Gastroesophageal sphincter (tissue), 4 donors: Measurements from ENCODE around the gene NEK7. TPM values are rescaled to one million over a fixed set of nuclear protein-coding genes. Genes with fewer than 3 reads are reported as not detected.

Source experiments
- ATAC-seq: fragments of 150-250 bp; one replicate; pipeline ENCODE4 v1.9.1; 2016; ENCODE audit warnings: mild to moderate bottlenecking, moderate library complexity
- H3K27ac ChIP-seq, 4 donors: fragments of 200-600 bp; sonication (generic) in 3 of 4; 1 replicate in 3 of 4; 2 replicates in 1 of 4; pipeline ENCODE4 v1.5.1; 2016 to 2019
- H3K27me3 ChIP-seq: fragments of 200-600 bp; sonication (generic); one replicate; pipeline ENCODE4 v1.5.1; 2019
- H3K36me3 ChIP-seq, 2 donors: fragments of 200-600 bp; sonication (generic); one replicate each; pipeline ENCODE4 v1.5.1; 2019; ENCODE audit warnings: control low read depth in 1 of 2
- H3K4me1 ChIP-seq, 3 donors: fragments of 200-600 bp; sonication (generic); 1 replicate in 2 of 3; 2 replicates in 1 of 3; pipeline ENCODE4 v1.5.1; 2016 to 2019; ENCODE audit warnings: control low read depth in 2 of 3
- H3K4me3 ChIP-seq, 2 donors: fragments of 200-600 bp; sonication (generic); one replicate each; pipeline ENCODE4 v1.5.1; 2019; ENCODE audit warnings: mild to moderate bottlenecking in 1 of 2, moderate library complexity in 1 of 2
- H3K9me3 ChIP-seq, 3 donors: fragments of 200-600 bp; sonication (generic); one replicate each; pipeline ENCODE4 v1.5.1; 2017 to 2019; ENCODE audit warnings: control low read depth in 2 of 3
- CTCF ChIP-seq, 4 experiments: fragments of 200-600 bp in 2 of 4; fragments of 450-650 bp in 2 of 4; sonication (generic) in 1 of 4; IDR thresholded peaks; one replicate each; pipeline ENCODE4 v1.5.1; 2017 to 2019; ENCODE audit warnings: antibody characterized with exemption in 4 of 4, mild to moderate bottlenecking in 2 of 4, moderate library complexity in 2 of 4
- EP300 ChIP-seq: sonication (generic); formaldehyde crosslinking; IDR thresholded peaks from one replicate; pipeline ENCODE4 v1.6.1; 2017; ENCODE audit warnings: antibody characterized with exemption, mild to moderate bottlenecking
- POLR2A ChIP-seq, 2 donors: fragments of 450-650 bp; IDR thresholded peaks; one replicate each; pipeline ENCODE4 v1.6.1; 2017; ENCODE audit warnings: antibody characterized with exemption in 2 of 2, mild to moderate bottlenecking in 2 of 2, moderate library complexity in 1 of 2
- POLR2AphosphoS5 ChIP-seq: sonication (generic); formaldehyde crosslinking; IDR thresholded peaks from one replicate; pipeline ENCODE4 v1.6.1; 2017; ENCODE audit warnings: antibody characterized with exemption
- WGBS, 2 donors: methylation state at CpG; one replicate each; pipeline ENCODE4 v1.1.5; 2018; ENCODE audit warnings: low coverage in 1 of 2; 5-methylcytosine and 5-hydroxymethylcytosine counted together
- total RNA-seq, 4 donors: library from RNA; depleted of rRNA; stranded (reverse); fragments of >200 nt; gene quantifications; one replicate each; pipeline ENCODE4 v1.1.0, GENCODE V29; 2016

NEK7 gene
- total RNA-seq, 4 donors from 2014 or later, result 114 to 250 (median 181) TPM

GRCh38 chr1:198153103-198153502, 3.7 kb upstream of the NEK7 start:
- ATAC-seq, result no peak
- no peaks in the 10 kb centered on the region for H3K36me3 ChIP-seq
- H3K27ac ChIP-seq, result no peak overlapping the region
- peaks cover 0 to 15% (median 0%) of the 10 kb centered on the region in 3 donors for H3K4me1 ChIP-seq
- no peaks in the 10 kb centered on the region for H3K9me3 ChIP-seq
- H3K27me3 ChIP-seq, result no peaks in the 10 kb centered on the region
- no peak overlapping the region for H3K4me3 ChIP-seq
- TF ChIP-seq EP300 (no peak), CTCF (IDR thresholded peaks at IDR 0.05) (no peak), POLR2A (IDR thresholded peaks at IDR 0.05) (no peak), POLR2AphosphoS5 (no peak)

GRCh38 chr1:198153804-198154203, 3.0 kb upstream of the NEK7 start:
- Histone ChIP-seq H3K4me3 (no peak overlapping the region), H3K36me3 (no peaks in the 10 kb centered on the region), H3K27me3 (no peaks in the 10 kb centered on the region), H3K9me3 (no peaks in the 10 kb centered on the region), H3K4me1 (peaks cover 0 to 22% (median 0%) of the 10 kb centered on the region in 3 donors), H3K27ac (no peak overlapping the region)
- TF ChIP-seq EP300 (no peak), CTCF (IDR thresholded peaks at IDR 0.05) (no peak), POLR2AphosphoS5 (no peak), POLR2A (IDR thresholded peaks at IDR 0.05) (no peak)
- 57 to 60% methylated on average over 1 of the region's 1 CpG for WGBS, 2 donors
- no peak for ATAC-seq

- ATAC-seq, result no peak
- H3K4me1 ChIP-seq, result peaks cover 3 to 33% (median 8%) of the 10 kb centered on the region in 3 donors
These were observed 1.5 kb upstream of the NEK7 start for GRCh38 chr1:198155253-198155652.

GRCh38 chr1:198156111-198156744, 570 bp upstream of the NEK7 start:
- TF ChIP-seq POLR2AphosphoS5 (peak; percentile 35), CTCF (IDR thresholded peaks at IDR 0.05) (peak; percentile 66 to 86 (median 72)), POLR2A (IDR thresholded peaks at IDR 0.05) (no peak), EP300 (no peak)
- Histone ChIP-seq H3K27me3 (no peaks in the 10 kb centered on the region), H3K27ac (peak overlapping the region; percentile 87 to 100 (median 96)), H3K4me3 (peak overlapping the region; percentile 89 to 92), H3K9me3 (no peaks in the 10 kb centered on the region), H3K4me1 (peaks cover 3 to 43% (median 14%) of the 10 kb centered on the region in 3 donors), H3K36me3 (no peaks in the 10 kb centered on the region)
- 0 to 1% methylated on average over 8 to 12 of the region's 13 CpGs for WGBS, 2 donors
- ATAC-seq, result no peak

More at GRCh38 chr1:198155253-198155652, 1.5 kb upstream of the NEK7 start:
- H3K4me3 ChIP-seq, result no peak overlapping the region
- no peaks in the 10 kb centered on the region for H3K27me3 ChIP-seq
- 63% methylated on average over 5 of the region's 5 CpGs; no CpG with 5 or more reads in 1 of the 2 donors for WGBS, 2 donors
- no peak overlapping the region for H3K27ac ChIP-seq
- TF ChIP-seq POLR2A (IDR thresholded peaks at IDR 0.05) (no peak), EP300 (no peak)
- no peaks in the 10 kb centered on the region for H3K36me3 ChIP-seq
- H3K9me3 ChIP-seq, result no peaks in the 10 kb centered on the region

GRCh38 chr1:198157241-198157846, 546 bp downstream of the NEK7 start:
- Histone ChIP-seq H3K36me3 (no peaks in the 10 kb centered on the region), H3K27ac (peak overlapping the region; percentile 87 to 100 (median 96)), H3K9me3 (no peaks in the 10 kb centered on the region), H3K27me3 (no peaks in the 10 kb centered on the region), H3K4me1 (peaks cover 6 to 52% (median 14%) of the 10 kb centered on the region in 3 donors), H3K4me3 (peak overlapping the region; percentile 89 to 92)
- peak; percentile 77 for ATAC-seq
- TF ChIP-seq EP300 (no peak), CTCF (IDR thresholded peaks at IDR 0.05) (peak in 1 of 4 experiments; percentile 13), POLR2A (IDR thresholded peaks at IDR 0.05) (peak in 1 of 2 donors; percentile 2), POLR2AphosphoS5 (peak; percentile 55)
- WGBS, 2 donors, result 0% methylated on average over 2 to 8 of the region's 62 CpGs
